HEK293 (cell line): ENCODE data around the gene ATP8A2.

Experiments
- CTCF ChIA-PET: fragments of 350-600 bp; formaldehyde crosslinking; extraction: SDS; loops from one replicate; lab custom pipeline; 2021; ENCODE audit warnings: antibody characterized with exemption; lab: Yijun Ruan, JAX
- POLR2A ChIA-PET: fragments of 300-600 bp; formaldehyde crosslinking; extraction: SDS; loops from one replicate; lab custom pipeline; 2020; ENCODE audit warnings: antibody characterized with exemption, inconsistent platforms; lab: Yijun Ruan, JAX
- H3K27ac ChIP-seq: fragments of 200-500 bp; sonication (Bioruptor generic); 2 replicates; pipeline ENCODE4 v1.5.1; 2014; ENCODE audit warnings: low read depth, low read length, control low read depth, inconsistent platforms; ENCODE audit errors: extremely low read depth
- H3K36me3 ChIP-seq, 2 experiments: fragments of 200-500 bp in 1 of 2; sonication (Bioruptor generic) in 1 of 2; 1 replicate in 1 of 2; 2 replicates in 1 of 2; pipeline ENCODE4 v1.5.1; 2014 to 2017; ENCODE audit warnings: inconsistent platforms in 2 of 2, low read length in 2 of 2; ENCODE audit not compliant: control insufficient read depth in 2 of 2, insufficient read depth in 1 of 2
- H3K4me1 ChIP-seq: fragments of 200-500 bp; sonication (Bioruptor generic); 2 replicates; pipeline ENCODE4 v1.5.1; 2014; ENCODE audit warnings: mild to moderate bottlenecking, low read length, inconsistent platforms; ENCODE audit not compliant: control insufficient read depth, insufficient read depth
- H3K4me3 ChIP-seq: 2 replicates; pipeline ENCODE4 v1.5.1; 2011; ENCODE audit warnings: low read depth, mild to moderate bottlenecking, control low read depth, low read length, moderate library complexity
- H3K9me3 ChIP-seq: fragments of 200-500 bp; sonication (Bioruptor generic); 2 replicates; pipeline ENCODE4 v1.5.1; 2014; ENCODE audit warnings: low read depth, low read length, inconsistent platforms; ENCODE audit not compliant: control insufficient read depth, insufficient read depth
- FEZF1 ChIP-seq: fragments of 450-650 bp; formaldehyde crosslinking; IDR thresholded peaks from 2 replicates; pipeline ENCODE4 v1.5.1; 2016; ENCODE audit warnings: missing biosample characterization, missing genetic modification characterization
- GLIS1 ChIP-seq: fragments of 450-650 bp; formaldehyde crosslinking; IDR thresholded peaks from 2 replicates; pipeline ENCODE4 v1.5.1; 2016; ENCODE audit warnings: missing biosample characterization, missing genetic modification characterization
- HOXD13 ChIP-seq: sonication (generic); formaldehyde crosslinking; IDR thresholded peaks from 2 replicates; pipeline ENCODE4 v1.8.0; 2022; ENCODE audit warnings: missing genetic modification reagents, borderline replicate concordance
- MZF1 ChIP-seq: fragments of 450-650 bp; formaldehyde crosslinking; IDR thresholded peaks from 2 replicates; pipeline ENCODE4 v1.5.1; 2017; ENCODE audit warnings: missing biosample characterization, missing genetic modification characterization, borderline replicate concordance
- RBAK ChIP-seq: fragments of 450-650 bp; formaldehyde crosslinking; IDR thresholded peaks from 2 replicates; pipeline ENCODE4 v1.5.1; 2016; ENCODE audit warnings: missing biosample characterization, missing genetic modification characterization
- SCRT1 ChIP-seq: fragments of 450-650 bp; formaldehyde crosslinking; IDR thresholded peaks from 2 replicates; pipeline ENCODE4 v1.5.1; 2016; ENCODE audit warnings: missing biosample characterization, missing genetic modification characterization, borderline replicate concordance
- SP2 ChIP-seq: fragments of 450-650 bp; formaldehyde crosslinking; IDR thresholded peaks from 2 replicates; pipeline ENCODE4 v1.5.1; 2016; ENCODE audit warnings: missing biosample characterization, missing genetic modification characterization
- SP7 ChIP-seq: fragments of 450-650 bp; formaldehyde crosslinking; IDR thresholded peaks from 2 replicates; pipeline ENCODE4 v1.5.1; 2016; ENCODE audit warnings: missing biosample characterization, missing genetic modification characterization
- ZFP3 ChIP-seq: fragments of 450-650 bp; formaldehyde crosslinking; IDR thresholded peaks from 2 replicates; pipeline ENCODE4 v1.5.1; 2016; ENCODE audit warnings: low read depth, missing biosample characterization, missing genetic modification characterization
- ZNF10 ChIP-seq: fragments of 450-650 bp; formaldehyde crosslinking; IDR thresholded peaks from 2 replicates; pipeline ENCODE4 v1.5.1; 2017; ENCODE audit warnings: missing biosample characterization, missing genetic modification characterization
- ZNF114 ChIP-seq: fragments of 450-650 bp; formaldehyde crosslinking; IDR thresholded peaks from 2 replicates; pipeline ENCODE4 v1.5.0; 2017; ENCODE audit warnings: missing biosample characterization, missing genetic modification characterization
- ZNF121 ChIP-seq: fragments of 450-650 bp; formaldehyde crosslinking; IDR thresholded peaks from 2 replicates; pipeline ENCODE4 v1.5.1; 2016; ENCODE audit warnings: missing biosample characterization, missing genetic modification characterization
- ZNF175 ChIP-seq: fragments of 450-650 bp; formaldehyde crosslinking; IDR thresholded peaks from 2 replicates; pipeline ENCODE4 v1.5.1; 2016; ENCODE audit warnings: missing biosample characterization, missing genetic modification characterization
- ZNF184 ChIP-seq: fragments of 450-650 bp; IDR thresholded peaks from 2 replicates; pipeline ENCODE4 v1.5.1; 2018; ENCODE audit warnings: missing biosample characterization, mild to moderate bottlenecking, missing genetic modification characterization
- ZNF211 ChIP-seq: fragments of 450-650 bp; formaldehyde crosslinking; IDR thresholded peaks from 2 replicates; pipeline ENCODE4 v1.5.1; 2016; ENCODE audit warnings: low read depth, missing biosample characterization, missing genetic modification characterization
- ZNF350 ChIP-seq: fragments of 450-650 bp; formaldehyde crosslinking; IDR thresholded peaks from 2 replicates; pipeline ENCODE4 v1.5.0; 2017; ENCODE audit warnings: missing biosample characterization, mild to moderate bottlenecking, missing genetic modification characterization
- ZNF366 ChIP-seq: fragments of 450-650 bp; formaldehyde crosslinking; conservative IDR thresholded peaks from 2 replicates; pipeline ENCODE4 v1.5.1; 2016; ENCODE audit warnings: missing biosample characterization, missing genetic modification characterization
- ZNF544 ChIP-seq: fragments of 450-650 bp; formaldehyde crosslinking; IDR thresholded peaks from 2 replicates; pipeline ENCODE4 v1.5.0; 2017; ENCODE audit warnings: missing biosample characterization, missing genetic modification characterization
- ZNF623 ChIP-seq: fragments of 450-650 bp; formaldehyde crosslinking; IDR thresholded peaks from 2 replicates; pipeline ENCODE4 v1.5.1; 2016; ENCODE audit warnings: missing biosample characterization, missing genetic modification characterization
- ZNF626 ChIP-seq: fragments of 450-650 bp; sonication (Bioruptor Pico); formaldehyde crosslinking; IDR thresholded peaks from 2 replicates; pipeline ENCODE4 v1.5.1; 2018; ENCODE audit warnings: missing biosample characterization, missing genetic modification characterization, inconsistent platforms
- ZNF654 ChIP-seq: fragments of 450-650 bp; formaldehyde crosslinking; IDR thresholded peaks from 2 replicates; pipeline ENCODE4 v1.5.1; 2016; ENCODE audit warnings: low read depth, missing biosample characterization, missing genetic modification characterization
- ZNF830 ChIP-seq: fragments of 450-650 bp; IDR thresholded peaks from 2 replicates; pipeline ENCODE4 v1.5.0; 2018; ENCODE audit warnings: missing biosample characterization, missing genetic modification characterization, low read depth, mild to moderate bottlenecking, moderate library complexity
- ZXDB ChIP-seq: fragments of 450-650 bp; formaldehyde crosslinking; IDR thresholded peaks from 2 replicates; pipeline ENCODE4 v1.5.1; 2016; ENCODE audit warnings: missing biosample characterization, missing genetic modification characterization
- TF ChIP-seq, protein P1 (sequence below): fragments of 450-650 bp; formaldehyde crosslinking; IDR thresholded peaks from 2 replicates; pipeline ENCODE4 v1.5.1; 2016; ENCODE audit warnings: missing biosample characterization, missing genetic modification characterization
- TF ChIP-seq, protein P2 (sequence below): fragments of 450-650 bp; formaldehyde crosslinking; IDR thresholded peaks from 2 replicates; pipeline ENCODE4 v1.5.1; 2016; ENCODE audit warnings: missing biosample characterization, missing genetic modification characterization, borderline replicate concordance
- TF ChIP-seq, protein P3 (sequence below): sonication (generic); formaldehyde crosslinking; IDR thresholded peaks from 2 replicates; pipeline ENCODE4 v1.8.1; 2022; ENCODE audit warnings: mild to moderate bottlenecking, moderate library complexity, missing genetic modification reagents
- TF ChIP-seq, protein P4 (sequence below): fragments of 450-650 bp; formaldehyde crosslinking; IDR thresholded peaks from 2 replicates; pipeline ENCODE4 v1.5.1; 2016; ENCODE audit warnings: missing biosample characterization, missing genetic modification characterization
- TF ChIP-seq, protein P5 (sequence below): fragments of 450-650 bp; formaldehyde crosslinking; IDR thresholded peaks from 2 replicates; pipeline ENCODE4 v1.5.1; 2016; ENCODE audit warnings: missing biosample characterization, missing genetic modification characterization

Gene ATP8A2

GRCh38 chr13:25765266-25765665 lies 393.5 kb downstream of the ATP8A2 start:
- CTCF ChIA-PET = no interaction called here

GRCh38 chr13:25766576-25766975 lies 394.8 kb downstream of the ATP8A2 start:
- CTCF ChIA-PET = no interaction called here
- TF ChIP-seq, protein P1, sequence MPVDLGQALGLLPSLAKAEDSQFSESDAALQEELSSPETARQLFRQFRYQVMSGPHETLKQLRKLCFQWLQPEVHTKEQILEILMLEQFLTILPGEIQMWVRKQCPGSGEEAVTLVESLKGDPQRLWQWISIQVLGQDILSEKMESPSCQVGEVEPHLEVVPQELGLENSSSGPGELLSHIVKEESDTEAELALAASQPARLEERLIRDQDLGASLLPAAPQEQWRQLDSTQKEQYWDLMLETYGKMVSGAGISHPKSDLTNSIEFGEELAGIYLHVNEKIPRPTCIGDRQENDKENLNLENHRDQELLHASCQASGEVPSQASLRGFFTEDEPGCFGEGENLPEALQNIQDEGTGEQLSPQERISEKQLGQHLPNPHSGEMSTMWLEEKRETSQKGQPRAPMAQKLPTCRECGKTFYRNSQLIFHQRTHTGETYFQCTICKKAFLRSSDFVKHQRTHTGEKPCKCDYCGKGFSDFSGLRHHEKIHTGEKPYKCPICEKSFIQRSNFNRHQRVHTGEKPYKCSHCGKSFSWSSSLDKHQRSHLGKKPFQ = no peak
- TF ChIP-seq ZNF544 (tag by site-specific recombination) (no peak), RBAK (no peak), SCRT1 (tag by site-specific recombination) (no peak), ZNF350 (no peak), GLIS1 (tag by site-specific recombination) (no peak), HOXD13 (CRISPR knock-in tag) (no peak), ZNF830 (tag by site-specific recombination) (no peak), ZNF366 (tag by site-specific recombination) (no peak), ZNF211 (tag by site-specific recombination) (no peak), ZXDB (tag by site-specific recombination) (no peak)
- TF ChIP-seq, all 188 proteins: peak for 0
- no peak overlapping the region for H3K27ac ChIP-seq
- H3K9me3 ChIP-seq = no peaks in the 10 kb centered on the region
- no peaks in the 10 kb centered on the region for H3K36me3 ChIP-seq
- no peak overlapping the region for H3K4me3 ChIP-seq
- POLR2A ChIA-PET = no interaction called here
- no peaks in the 10 kb centered on the region for H3K4me1 ChIP-seq

More at GRCh38 chr13:25765266-25765665, 393.5 kb downstream of the ATP8A2 start:
- TF ChIP-seq SP2 (tag by site-specific recombination) (no peak), ZNF121 (tag by site-specific recombination) (no peak), ZFP3 (tag by site-specific recombination) (no peak), ZNF626 (no peak), ZNF654 (tag by site-specific recombination) (no peak), FEZF1 (tag by site-specific recombination) (no peak)
- TF ChIP-seq, protein P2, sequence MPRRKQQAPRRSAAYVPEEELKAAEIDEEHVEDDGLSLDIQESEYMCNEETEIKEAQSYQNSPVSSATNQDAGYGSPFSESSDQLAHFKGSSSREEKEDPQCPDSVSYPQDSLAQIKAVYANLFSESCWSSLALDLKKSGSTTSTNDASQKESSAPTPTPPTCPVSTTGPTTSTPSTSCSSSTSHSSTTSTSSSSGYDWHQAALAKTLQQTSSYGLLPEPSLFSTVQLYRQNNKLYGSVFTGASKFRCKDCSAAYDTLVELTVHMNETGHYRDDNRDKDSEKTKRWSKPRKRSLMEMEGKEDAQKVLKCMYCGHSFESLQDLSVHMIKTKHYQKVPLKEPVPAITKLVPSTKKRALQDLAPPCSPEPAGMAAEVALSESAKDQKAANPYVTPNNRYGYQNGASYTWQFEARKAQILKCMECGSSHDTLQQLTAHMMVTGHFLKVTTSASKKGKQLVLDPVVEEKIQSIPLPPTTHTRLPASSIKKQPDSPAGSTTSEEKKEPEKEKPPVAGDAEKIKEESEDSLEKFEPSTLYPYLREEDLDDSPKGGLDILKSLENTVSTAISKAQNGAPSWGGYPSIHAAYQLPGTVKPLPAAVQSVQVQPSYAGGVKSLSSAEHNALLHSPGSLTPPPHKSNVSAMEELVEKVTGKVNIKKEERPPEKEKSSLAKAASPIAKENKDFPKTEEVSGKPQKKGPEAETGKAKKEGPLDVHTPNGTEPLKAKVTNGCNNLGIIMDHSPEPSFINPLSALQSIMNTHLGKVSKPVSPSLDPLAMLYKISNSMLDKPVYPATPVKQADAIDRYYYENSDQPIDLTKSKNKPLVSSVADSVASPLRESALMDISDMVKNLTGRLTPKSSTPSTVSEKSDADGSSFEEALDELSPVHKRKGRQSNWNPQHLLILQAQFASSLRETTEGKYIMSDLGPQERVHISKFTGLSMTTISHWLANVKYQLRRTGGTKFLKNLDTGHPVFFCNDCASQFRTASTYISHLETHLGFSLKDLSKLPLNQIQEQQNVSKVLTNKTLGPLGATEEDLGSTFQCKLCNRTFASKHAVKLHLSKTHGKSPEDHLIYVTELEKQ (tag by site-specific recombination) = no peak
- H3K4me1 ChIP-seq = no peaks in the 10 kb centered on the region
- H3K9me3 ChIP-seq = no peaks in the 10 kb centered on the region
- no peak overlapping the region for H3K4me3 ChIP-seq
- no peaks in the 10 kb centered on the region for H3K36me3 ChIP-seq
- POLR2A ChIA-PET = no interaction called here
- no peak overlapping the region for H3K27ac ChIP-seq

- H3K4me3 ChIP-seq = no peak overlapping the region
- H3K36me3 ChIP-seq = no peaks in the 10 kb centered on the region
- POLR2A ChIA-PET = no interaction called here
- no peak for TF ChIP-seq ZNF175 (tag by site-specific recombination)
- no peak for TF ChIP-seq SP7
- no peak for TF ChIP-seq MZF1 (tag by site-specific recombination)
- no peak for TF ChIP-seq ZNF623
- TF ChIP-seq, protein P3, sequence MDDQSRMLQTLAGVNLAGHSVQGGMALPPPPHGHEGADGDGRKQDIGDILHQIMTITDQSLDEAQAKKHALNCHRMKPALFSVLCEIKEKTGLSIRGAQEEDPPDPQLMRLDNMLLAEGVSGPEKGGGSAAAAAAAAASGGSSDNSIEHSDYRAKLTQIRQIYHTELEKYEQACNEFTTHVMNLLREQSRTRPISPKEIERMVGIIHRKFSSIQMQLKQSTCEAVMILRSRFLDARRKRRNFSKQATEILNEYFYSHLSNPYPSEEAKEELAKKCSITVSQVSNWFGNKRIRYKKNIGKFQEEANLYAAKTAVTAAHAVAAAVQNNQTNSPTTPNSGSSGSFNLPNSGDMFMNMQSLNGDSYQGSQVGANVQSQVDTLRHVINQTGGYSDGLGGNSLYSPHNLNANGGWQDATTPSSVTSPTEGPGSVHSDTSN = no peak
- no peak for TF ChIP-seq ZNF114
- no peak for TF ChIP-seq ZNF10
- TF ChIP-seq, protein P4, sequence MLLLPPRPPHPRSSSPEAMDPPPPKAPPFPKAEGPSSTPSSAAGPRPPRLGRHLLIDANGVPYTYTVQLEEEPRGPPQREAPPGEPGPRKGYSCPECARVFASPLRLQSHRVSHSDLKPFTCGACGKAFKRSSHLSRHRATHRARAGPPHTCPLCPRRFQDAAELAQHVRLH (tag by site-specific recombination) = no peak
- TF ChIP-seq, protein P5, sequence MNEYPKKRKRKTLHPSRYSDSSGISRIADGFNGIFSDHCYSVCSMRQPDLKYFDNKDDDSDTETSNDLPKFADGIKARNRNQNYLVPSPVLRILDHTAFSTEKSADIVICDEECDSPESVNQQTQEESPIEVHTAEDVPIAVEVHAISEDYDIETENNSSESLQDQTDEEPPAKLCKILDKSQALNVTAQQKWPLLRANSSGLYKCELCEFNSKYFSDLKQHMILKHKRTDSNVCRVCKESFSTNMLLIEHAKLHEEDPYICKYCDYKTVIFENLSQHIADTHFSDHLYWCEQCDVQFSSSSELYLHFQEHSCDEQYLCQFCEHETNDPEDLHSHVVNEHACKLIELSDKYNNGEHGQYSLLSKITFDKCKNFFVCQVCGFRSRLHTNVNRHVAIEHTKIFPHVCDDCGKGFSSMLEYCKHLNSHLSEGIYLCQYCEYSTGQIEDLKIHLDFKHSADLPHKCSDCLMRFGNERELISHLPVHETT (tag by site-specific recombination) = no peak
- no peak for TF ChIP-seq ZNF184 (tag by site-specific recombination)
These were observed 395.2 kb downstream of the ATP8A2 start for GRCh38 chr13:25766991-25767390.

More at GRCh38 chr13:25766991-25767390, 395.2 kb downstream of the ATP8A2 start:
- Histone ChIP-seq H3K4me1 (no peaks in the 10 kb centered on the region), H3K27ac (no peak overlapping the region), H3K9me3 (no peaks in the 10 kb centered on the region)
- CTCF ChIA-PET = no interaction called here
